IPS-18c (cell line): Measurements from ENCODE around the gene AAMDC.
"Not testable (repeated sequence)": the region's sequence is repeated elsewhere in the genome, so short reads cannot be mapped to it uniquely, and the experiment has no call there.

Experiments
- H3K4me3 ChIP-seq: 2 replicates; pipeline ENCODE4 v1.7.0; 2013; ENCODE audit warnings: low read depth, mild to moderate bottlenecking, low read length, moderate library complexity; ENCODE audit not compliant: insufficient read depth
- H3K9me3 ChIP-seq: one replicate; pipeline ENCODE4 v1.6.1; 2013; ENCODE audit warnings: mild to moderate bottlenecking, low read length, moderate library complexity; ENCODE audit not compliant: control insufficient read depth, insufficient read depth

AAMDC gene

DNA sequence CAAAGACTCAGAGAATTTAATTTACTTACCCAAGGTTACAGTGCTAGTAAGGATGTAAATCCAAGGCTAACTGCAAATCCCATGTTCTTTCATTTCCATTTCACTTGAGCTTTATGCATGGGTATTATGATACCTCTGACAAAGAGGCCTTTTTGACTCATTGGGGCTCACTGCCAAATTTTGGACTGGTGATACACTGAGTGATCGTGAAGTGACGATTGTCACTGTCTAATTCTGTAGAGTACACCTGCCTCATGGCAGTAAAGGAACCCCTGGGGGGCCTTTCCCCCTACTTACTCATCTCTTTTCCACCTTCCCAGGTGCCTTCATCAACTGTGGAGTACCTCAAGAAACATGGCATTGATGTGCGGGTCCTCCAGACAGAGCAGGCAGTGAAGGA lies 50.9 kb downstream of the AAMDC start:
- Histone ChIP-seq H3K4me3 (no peak overlapping the region), H3K9me3 (no peaks in the 10 kb centered on the region)

DNA sequence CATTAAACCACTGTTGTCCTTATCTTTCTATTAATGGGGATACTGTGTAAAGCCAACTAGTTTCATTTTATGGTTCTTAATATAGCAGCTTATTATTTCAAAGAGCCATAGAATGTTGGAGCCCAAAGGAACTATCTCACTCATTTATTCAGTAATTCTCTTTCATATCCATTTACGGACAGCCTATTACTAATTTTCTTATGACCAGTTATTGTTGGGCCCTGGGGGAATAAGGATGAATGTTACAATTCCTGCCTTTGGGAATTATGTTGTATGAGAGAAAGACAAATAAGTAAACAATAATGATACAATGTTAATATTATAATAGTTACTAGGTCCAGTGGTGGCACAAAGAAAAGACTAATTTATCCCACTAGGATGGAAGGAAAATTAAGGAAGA lies 52.4 kb downstream of the AAMDC start:
- no peaks in the 10 kb centered on the region for H3K9me3 ChIP-seq
- no peak overlapping the region for H3K4me3 ChIP-seq

DNA sequence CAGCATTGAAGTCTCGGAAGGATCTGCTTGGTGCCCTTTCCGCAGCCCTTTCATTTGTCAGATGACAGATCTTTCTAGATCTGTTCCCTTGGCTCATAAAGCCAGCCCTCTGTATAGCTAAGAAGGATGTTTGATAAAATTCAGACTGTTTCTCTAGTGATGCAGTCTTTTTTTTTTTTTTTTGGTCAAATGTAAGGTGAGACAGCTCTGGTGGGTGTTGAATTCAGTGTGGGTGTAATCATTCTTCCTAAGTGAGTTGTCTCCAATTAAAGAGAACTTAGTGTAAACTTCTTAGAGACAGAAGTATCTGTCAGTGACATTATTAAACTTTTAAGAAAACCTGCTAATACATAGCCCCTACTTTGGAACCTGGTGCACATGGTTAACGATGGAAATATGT lies 53.3 kb downstream of the AAMDC start:
- no peak overlapping the region for H3K4me3 ChIP-seq
- H3K9me3 ChIP-seq, result no peaks in the 10 kb centered on the region

DNA sequence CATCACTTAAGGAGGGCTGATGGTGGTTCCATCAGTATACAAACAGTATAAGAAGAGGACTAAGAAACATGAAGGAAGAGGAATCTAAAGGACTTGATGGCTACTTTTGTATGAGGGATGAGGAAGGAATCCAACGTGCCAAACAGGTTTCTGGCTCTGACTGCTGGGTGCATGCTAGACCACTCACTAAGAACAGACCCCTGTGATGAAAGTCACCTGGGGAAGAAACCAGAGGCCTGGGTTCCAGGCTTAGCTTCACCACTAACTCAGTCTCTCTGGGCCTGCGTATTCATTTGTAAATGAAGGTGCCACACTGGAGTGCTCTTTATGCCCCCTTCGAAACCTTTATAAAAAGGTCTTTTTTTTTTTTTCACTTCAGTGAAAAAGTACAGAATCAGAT lies 55.1 kb downstream of the AAMDC start:
- Histone ChIP-seq H3K4me3 (no peak overlapping the region), H3K9me3 (no peaks in the 10 kb centered on the region)

DNA sequence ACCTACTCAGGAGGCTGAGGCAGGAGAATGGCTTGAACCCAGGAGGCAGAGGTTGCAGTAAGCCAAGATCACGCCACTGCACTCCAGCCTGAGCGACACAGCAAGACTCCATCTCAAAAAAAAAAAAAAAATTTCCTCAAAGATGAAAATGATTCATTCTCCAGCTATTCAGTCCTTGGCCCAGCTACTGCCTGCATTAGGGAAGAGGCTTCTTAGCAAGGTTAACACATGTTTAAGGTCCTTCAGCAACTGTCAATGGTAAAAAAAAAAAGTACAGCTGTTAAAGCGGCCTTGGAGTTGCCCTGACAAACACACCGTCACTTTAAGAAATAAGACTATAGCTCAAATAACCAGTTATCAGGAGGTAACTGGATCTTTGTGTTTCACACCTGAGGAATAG lies 57.3 kb downstream of the AAMDC start:
- H3K9me3 ChIP-seq, H3K4me3 ChIP-seq: not testable (repeated sequence)

DNA sequence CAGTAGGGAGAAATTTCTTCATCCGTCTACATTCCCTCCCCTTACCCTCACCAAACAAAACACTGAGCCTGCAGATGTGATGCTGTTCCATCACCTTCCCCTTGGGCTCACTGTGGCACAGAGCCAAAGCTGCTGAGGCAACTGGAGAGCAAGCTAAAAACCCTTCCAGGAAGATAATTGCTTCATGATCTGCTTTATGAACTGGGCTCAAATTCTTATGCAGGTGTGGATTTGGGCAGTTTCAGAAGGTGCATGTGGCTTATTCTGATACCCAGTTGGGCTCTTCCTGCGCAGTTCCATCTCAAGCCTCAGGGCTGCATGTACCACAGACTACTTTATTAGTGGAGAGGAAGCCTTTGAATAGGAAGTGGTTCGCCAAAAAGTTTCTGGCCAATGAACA lies 58.3 kb downstream of the AAMDC start:
- Histone ChIP-seq H3K4me3 (no peak overlapping the region), H3K9me3 (no peaks in the 10 kb centered on the region)

DNA sequence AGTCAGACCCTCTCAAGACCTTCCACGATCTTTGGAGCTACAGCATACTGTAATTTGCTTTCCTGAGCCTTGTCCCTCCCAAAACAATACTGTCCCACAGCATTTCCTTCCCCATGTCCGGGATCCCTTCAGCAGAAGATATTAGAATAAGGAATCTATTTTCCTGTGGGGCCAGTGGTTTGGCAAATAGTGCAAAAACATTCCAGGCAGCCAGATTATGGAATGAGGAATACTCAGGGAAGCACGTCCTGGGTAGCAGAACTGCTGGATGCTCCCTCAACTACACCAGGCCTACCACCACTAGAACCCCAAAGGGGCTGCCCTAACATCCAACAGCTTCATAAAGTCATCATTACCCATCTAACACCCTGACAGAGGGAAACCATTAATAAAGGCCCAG lies 61.5 kb downstream of the AAMDC start:
- no peaks in the 10 kb centered on the region for H3K9me3 ChIP-seq
- no peak overlapping the region for H3K4me3 ChIP-seq

DNA sequence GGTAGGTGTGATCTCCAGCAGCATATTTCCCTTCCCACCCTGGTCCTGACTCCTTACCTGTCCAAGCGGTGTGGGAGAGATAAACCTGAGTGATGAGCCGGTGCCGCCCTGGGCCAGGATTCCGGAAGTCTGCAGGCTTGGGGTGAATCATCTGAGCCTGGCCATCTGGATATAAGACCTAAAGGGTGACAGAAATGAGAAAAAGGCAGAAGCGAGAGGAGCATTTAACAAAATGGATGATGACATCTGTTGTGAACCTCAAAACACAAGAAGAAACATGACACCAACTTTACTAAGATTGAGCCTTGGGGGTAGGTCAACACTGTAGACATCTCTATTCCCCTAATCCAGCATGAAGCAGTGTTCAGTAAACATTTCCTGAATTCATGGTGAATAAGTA lies 62.8 kb downstream of the AAMDC start:
- H3K9me3 ChIP-seq, result no peaks in the 10 kb centered on the region

DNA sequence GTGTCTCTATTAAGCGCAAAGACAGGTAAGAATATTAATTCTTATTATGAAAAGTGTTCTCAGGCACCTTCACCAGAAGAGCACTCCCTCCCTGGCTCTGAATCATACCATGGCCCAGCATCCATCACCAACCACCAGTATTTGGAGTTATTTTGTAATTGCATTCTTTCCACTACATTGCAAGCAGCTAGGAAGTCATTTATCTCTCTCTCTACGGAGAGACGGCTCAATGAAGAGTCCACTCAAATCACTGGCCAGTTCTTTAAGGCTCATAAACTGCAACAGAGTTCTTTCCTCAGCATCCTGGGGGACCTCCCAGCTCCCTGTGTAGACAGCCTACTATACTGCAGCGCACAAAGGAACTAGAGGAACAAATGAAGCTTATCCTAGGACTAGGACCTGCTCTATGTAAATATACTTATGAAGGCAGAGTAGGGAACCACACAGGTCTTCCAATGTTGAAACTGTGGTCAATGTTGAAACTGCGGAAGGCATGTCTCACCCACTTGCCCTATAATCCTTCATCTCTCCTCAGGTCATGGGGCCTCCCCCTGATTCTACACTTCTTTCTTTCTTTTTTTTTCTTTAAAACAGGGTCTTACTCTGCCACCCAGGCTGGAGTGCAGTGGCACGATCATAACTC lies 63.4 kb downstream of the AAMDC start:
- Histone ChIP-seq H3K9me3 (no peaks in the 10 kb centered on the region), H3K4me3 (no peak overlapping the region)

More for the DNA sequence above, 62.8 kb downstream of the AAMDC start:
- no peak overlapping the region for H3K4me3 ChIP-seq

DNA sequence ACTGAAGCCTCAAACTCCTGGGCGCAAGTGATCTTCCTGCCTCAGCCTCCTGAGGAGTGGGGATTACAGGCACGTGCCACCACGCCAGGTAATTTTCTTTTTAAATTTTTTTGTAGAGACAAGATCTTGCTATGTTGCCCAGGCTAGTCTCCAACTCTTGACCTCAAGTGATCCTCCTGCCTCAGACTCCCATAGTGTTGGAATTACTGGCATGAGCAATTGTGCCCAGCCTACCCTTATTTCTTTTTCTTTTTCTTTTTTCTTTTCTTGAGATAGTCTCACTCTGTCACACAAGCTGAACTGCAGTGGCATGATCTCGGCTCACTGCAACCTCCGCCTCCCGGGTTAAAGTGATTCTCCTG lies 63.9 kb downstream of the AAMDC start:
- Histone ChIP-seq H3K9me3 (no peaks in the 10 kb centered on the region), H3K4me3 (no peak overlapping the region)

DNA sequence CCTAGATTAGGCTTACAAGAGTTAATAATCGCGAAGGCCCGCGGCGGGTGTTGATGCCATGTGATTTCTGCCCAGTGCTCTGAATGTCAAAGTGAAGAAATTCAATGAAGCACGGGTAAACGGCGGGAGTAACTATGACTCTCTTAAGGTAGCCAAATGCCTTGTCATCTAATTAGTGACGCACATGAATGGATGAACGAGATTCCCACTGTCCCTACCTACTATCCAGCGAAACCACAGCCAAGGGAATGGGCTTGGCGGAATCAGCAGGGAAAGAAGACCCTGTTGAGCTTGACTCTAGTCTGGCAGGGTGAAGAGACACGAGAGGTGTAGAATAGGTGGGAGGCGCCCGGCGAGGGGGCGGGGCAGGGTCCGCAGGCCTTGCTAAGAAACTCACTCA lies 65.5 kb downstream of the AAMDC start:
- Histone ChIP-seq H3K9me3 (no peaks in the 10 kb centered on the region), H3K4me3 (no peak overlapping the region)

DNA sequence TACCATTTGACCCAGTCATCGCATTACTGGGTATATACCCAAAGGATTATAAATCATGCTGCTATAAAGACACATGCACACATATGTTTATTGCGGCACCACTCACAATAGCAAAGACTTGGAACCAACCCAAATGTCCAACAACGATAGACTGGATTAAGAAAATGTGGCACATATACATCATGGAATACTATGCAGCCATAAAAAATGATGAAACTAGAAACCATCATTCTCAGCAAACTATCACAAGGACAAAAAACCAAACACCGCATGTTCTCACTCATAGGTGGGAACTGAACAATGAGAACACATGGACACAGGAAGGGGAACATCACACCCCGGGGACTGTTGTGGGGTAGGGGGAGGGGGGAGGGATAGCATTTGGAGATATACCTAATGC lies 68.1 kb downstream of the AAMDC start:
- not testable (repeated sequence) for H3K4me3 ChIP-seq, H3K9me3 ChIP-seq

DNA sequence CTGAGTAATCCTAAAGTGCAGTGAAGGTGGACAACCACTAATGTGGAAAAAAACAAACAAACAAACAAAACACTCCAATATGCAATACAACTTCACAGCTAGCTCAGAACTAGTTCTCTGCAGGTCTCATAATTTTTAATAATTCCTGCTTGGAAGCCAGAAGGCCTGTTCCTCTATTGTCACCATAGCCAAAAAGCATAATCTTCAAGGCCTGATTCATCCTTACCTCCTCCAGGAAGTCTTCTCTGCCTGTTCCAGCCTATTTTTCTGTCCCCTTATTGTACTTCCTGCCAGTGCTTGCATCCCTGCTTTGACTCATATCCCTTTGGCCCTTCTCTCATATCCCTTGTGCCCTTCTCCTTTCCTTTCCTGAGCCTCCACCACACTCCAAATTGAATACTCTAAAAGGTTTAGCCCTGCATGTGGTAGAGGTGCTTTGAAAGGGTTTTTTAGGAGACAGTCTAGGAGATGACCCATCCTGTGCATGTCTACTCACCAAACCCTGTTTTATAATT lies 69.2 kb downstream of the AAMDC start:
- H3K9me3 ChIP-seq, H3K4me3 ChIP-seq: not testable (repeated sequence)

DNA sequence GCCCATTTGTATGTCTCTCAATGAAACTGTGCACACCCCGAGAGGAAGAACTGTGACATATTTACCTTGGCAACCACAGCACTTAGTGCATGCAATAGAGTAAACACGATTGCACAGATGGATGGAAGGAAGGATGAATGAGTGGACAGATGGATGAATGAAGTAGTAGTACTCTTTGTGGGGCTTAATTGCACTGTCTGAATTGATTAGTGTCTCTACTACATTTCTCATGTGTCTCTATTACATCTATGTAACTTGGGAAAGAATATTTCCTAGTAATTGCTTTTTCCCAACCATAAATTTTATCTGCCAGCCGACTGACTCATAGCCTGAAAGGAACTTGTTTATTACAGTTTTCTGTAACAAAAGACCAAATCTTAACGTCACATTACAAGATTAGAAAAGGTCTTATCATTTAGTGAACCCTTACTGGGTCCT lies 69.7 kb downstream of the AAMDC start:
- H3K9me3 ChIP-seq, H3K4me3 ChIP-seq: not testable (repeated sequence)

DNA sequence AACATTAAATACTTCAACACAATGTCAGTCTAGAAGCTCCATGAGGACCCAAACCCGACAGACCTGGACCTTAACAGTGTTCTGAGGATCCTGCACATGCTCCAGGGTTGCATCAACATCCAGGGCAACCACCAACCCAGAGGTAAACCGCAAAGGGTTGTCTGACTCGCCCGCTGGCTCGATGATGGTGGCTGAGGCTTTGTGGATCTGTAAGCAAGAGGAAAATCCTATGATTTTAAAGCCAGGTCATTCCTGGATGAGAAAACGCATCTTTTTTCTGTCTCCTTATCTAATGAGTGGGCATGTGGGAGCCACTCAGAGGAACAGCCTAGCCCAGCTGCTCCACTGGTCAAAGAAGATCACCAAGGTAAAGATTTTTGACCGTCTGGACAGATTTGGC lies 70.3 kb downstream of the AAMDC start:
- not testable (repeated sequence) for H3K9me3 ChIP-seq, H3K4me3 ChIP-seq

DNA sequence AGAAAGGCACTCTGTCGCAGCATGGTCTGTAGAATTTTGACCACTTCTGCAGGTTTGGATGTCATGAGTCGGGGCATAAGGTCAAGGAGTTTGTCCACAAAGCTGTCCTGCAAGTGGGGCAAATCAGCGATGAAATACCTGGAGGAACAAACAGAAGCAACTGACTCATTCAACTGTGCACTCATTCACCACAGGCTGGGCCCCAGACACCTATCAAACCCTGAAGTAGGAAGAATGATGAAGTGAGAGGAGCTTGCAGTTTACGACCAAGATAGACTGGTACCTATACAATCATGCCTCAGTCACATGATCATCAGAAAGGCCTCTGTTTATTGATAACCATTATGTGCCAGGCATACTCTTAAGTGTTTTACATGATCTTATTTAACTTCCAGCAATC lies 70.8 kb downstream of the AAMDC start:
- H3K9me3 ChIP-seq, H3K4me3 ChIP-seq: not testable (repeated sequence)

DNA sequence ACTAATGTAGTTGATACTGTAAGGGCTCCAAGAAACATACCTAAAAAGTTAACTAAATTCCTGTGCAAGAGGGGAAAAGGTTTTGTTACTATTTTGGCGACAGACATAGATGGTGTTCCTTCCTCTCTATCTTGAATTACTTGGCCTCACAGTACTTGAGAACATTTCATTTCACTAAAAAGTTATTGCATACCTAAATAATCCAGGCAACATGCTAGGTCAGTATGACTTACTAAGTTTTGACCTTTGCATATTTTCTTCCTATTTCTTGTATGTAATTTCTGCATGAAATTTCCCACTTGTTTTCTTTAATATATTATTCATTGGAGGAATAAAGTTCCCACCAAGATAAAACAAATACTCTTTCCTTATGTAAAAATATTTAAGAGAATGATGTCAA lies 74.0 kb downstream of the AAMDC start:
- H3K9me3 ChIP-seq, H3K4me3 ChIP-seq: not testable (repeated sequence)

DNA sequence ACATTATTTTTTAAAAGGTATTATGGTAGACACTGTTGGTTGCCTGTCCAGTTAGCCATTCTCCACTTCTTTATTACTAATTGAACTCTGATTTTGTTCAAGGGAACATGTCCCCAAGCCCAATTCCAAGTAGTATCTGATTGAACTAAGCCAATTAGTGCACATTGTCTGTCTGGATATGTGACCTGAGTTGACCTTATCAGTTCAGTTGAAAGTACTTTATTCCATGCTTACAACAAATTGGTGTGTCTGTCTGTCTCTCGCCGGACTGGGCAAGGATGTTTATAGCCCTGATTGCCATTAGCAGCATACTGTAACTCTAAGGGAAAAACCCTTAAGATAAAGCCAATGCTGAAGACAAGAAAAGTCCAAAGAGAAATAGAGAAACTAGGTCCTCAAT lies 87.9 kb downstream of the AAMDC start:
- Histone ChIP-seq H3K9me3 (no peaks in the 10 kb centered on the region), H3K4me3 (no peak overlapping the region)

DNA sequence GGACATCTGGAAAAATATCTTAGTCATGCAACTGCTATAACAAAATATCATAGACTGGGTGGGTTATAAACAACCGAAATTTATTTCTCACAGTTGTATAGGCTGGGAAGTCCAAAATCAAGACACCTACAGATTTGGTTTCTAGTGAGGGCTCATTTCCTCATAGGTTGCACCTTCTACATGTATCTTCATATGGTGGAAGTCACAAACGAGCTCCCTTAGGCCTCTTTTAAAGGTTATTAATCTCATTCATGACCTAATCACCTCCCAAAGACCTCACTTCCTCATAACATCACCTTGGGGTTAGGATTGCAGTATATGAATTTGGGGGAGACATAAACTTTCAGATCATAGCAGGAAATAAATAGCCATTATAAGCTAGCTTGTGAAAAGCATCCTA lies 88.3 kb downstream of the AAMDC start:
- H3K4me3 ChIP-seq, result no peak overlapping the region
- H3K9me3 ChIP-seq, result no peaks in the 10 kb centered on the region
